ENCODE data around the gene DNASE1L1. TPM values are rescaled to one million over a fixed set of nuclear protein-coding genes. Genes with fewer than 3 reads are reported as not detected.
A peak's percentile ranks its signal among the peaks of the same experiment; 100 is the strongest.

The DNASE1L1 gene
- total RNA-seq, 1 donor from 2014 or later: 14.2 TPM

- Histone ChIP-seq H3K9me3 (ENCODE audit: low read depth) (no peaks in the 10 kb centered on the region), H3F3A (ENCODE audit: low read depth) (peaks cover 8% of the 10 kb centered on the region), H3K4me1 (no peaks in the 10 kb centered on the region), H3K4me2 (no peak overlapping the region), H3K27me3 (no peaks in the 10 kb centered on the region), H3K4me3 (no peak overlapping the region), H3K9ac (no peak overlapping the region), H3K79me2 (ENCODE audit: low read depth) (peaks cover 25% of the 10 kb centered on the region), H4K20me1 (ENCODE audit: low read depth) (peaks cover 10% of the 10 kb centered on the region), H2AFZ (replicated peaks) (no peak overlapping the region), H3K36me3 (no peaks in the 10 kb centered on the region), H3K27ac (no peak overlapping the region)
- peaks cover 10% of the 10 kb centered on the region for H3K36me3 Mint-ChIP-seq
- no peak overlapping the region for H3K27ac Mint-ChIP-seq
- H3K4me1 Mint-ChIP-seq: peaks cover 21% of the 10 kb centered on the region
- no peak overlapping the region for H3K4me3 Mint-ChIP-seq
- TF ChIP-seq EZH2 (IDR thresholded peaks at IDR 0.05) (no peak), EZH2phosphoT487 (IDR thresholded peaks at IDR 0.05) (no peak)
- TF ChIP-seq, protein P1, sequence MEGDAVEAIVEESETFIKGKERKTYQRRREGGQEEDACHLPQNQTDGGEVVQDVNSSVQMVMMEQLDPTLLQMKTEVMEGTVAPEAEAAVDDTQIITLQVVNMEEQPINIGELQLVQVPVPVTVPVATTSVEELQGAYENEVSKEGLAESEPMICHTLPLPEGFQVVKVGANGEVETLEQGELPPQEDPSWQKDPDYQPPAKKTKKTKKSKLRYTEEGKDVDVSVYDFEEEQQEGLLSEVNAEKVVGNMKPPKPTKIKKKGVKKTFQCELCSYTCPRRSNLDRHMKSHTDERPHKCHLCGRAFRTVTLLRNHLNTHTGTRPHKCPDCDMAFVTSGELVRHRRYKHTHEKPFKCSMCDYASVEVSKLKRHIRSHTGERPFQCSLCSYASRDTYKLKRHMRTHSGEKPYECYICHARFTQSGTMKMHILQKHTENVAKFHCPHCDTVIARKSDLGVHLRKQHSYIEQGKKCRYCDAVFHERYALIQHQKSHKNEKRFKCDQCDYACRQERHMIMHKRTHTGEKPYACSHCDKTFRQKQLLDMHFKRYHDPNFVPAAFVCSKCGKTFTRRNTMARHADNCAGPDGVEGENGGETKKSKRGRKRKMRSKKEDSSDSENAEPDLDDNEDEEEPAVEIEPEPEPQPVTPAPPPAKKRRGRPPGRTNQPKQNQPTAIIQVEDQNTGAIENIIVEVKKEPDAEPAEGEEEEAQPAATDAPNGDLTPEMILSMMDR (IDR thresholded peaks at IDR 0.05): no peak
- H3K9me3 Mint-ChIP-seq: peaks cover 32% of the 10 kb centered on the region
- H3K27me3 Mint-ChIP-seq (ENCODE audit: insufficient read depth, low read depth): peaks cover 20% of the 10 kb centered on the region
- no peak for DNase-seq (ENCODE audit: low spot score)
Measured at GRCh38 chrX:154433605-154434004, 24.6 kb upstream of the DNASE1L1 start.

- peaks cover 16% of the 10 kb centered on the region for H3K27me3 Mint-ChIP-seq (ENCODE audit: insufficient read depth, low read depth)
- no peak overlapping the region for H3K4me3 ChIP-seq
Measured at GRCh38 chrX:154432210-154432609, 23.2 kb upstream of the DNASE1L1 start.

GRCh38 chrX:154431341-154431740, 22.3 kb upstream of the DNASE1L1 start:
- H3K79me2 ChIP-seq (ENCODE audit: low read depth): peaks cover 16% of the 10 kb centered on the region
- H3K4me1 Mint-ChIP-seq: peaks cover 20% of the 10 kb centered on the region
- no peaks in the 10 kb centered on the region for H4K20me1 ChIP-seq (ENCODE audit: low read depth)
- DNase-seq (ENCODE audit: low spot score): no peak
- no peaks in the 10 kb centered on the region for H3K9me3 ChIP-seq (ENCODE audit: low read depth)
- H3K36me3 ChIP-seq: no peaks in the 10 kb centered on the region
- no peak overlapping the region for H3K27ac ChIP-seq
- H3K27ac Mint-ChIP-seq: no peak overlapping the region
- H3K27me3 Mint-ChIP-seq (ENCODE audit: insufficient read depth, low read depth): peaks cover 16% of the 10 kb centered on the region
- H3K4me3 ChIP-seq: no peak overlapping the region
- no peak overlapping the region for H2AFZ ChIP-seq (replicated peaks)
- no peak overlapping the region for H3K4me2 ChIP-seq
- H3K27me3 ChIP-seq: no peaks in the 10 kb centered on the region
- no peaks in the 10 kb centered on the region for H3K4me1 ChIP-seq
- TF ChIP-seq EZH2 (IDR thresholded peaks at IDR 0.05) (no peak), EZH2phosphoT487 (IDR thresholded peaks at IDR 0.05) (no peak)
- TF ChIP-seq, protein P1 (IDR thresholded peaks at IDR 0.05): no peak
- peaks cover 27% of the 10 kb centered on the region for H3K9me3 Mint-ChIP-seq
- H3K36me3 Mint-ChIP-seq: peaks cover 10% of the 10 kb centered on the region
- no peak overlapping the region for H3K9ac ChIP-seq
- no peak overlapping the region for H3K4me3 Mint-ChIP-seq
- peaks cover 14% of the 10 kb centered on the region for H3F3A ChIP-seq (ENCODE audit: low read depth)

More at GRCh38 chrX:154432210-154432609, 23.2 kb upstream of the DNASE1L1 start:
- peaks cover 28% of the 10 kb centered on the region for H3K9me3 Mint-ChIP-seq
- peaks cover 12% of the 10 kb centered on the region for H3F3A ChIP-seq (ENCODE audit: low read depth)
- H3K4me2 ChIP-seq: no peak overlapping the region
- no peak for DNase-seq (ENCODE audit: low spot score)
- H3K79me2 ChIP-seq (ENCODE audit: low read depth): peaks cover 18% of the 10 kb centered on the region
- no peaks in the 10 kb centered on the region for H4K20me1 ChIP-seq (ENCODE audit: low read depth)
- H3K9ac ChIP-seq: no peak overlapping the region
- H3K27me3 ChIP-seq: no peaks in the 10 kb centered on the region
- H3K4me1 ChIP-seq: no peaks in the 10 kb centered on the region
- no peak overlapping the region for H3K4me3 Mint-ChIP-seq
- peaks cover 20% of the 10 kb centered on the region for H3K4me1 Mint-ChIP-seq
- TF ChIP-seq EZH2 (IDR thresholded peaks at IDR 0.05): no peak
- no peak overlapping the region for H2AFZ ChIP-seq (replicated peaks)
- peaks cover 10% of the 10 kb centered on the region for H3K36me3 Mint-ChIP-seq
- H3K9me3 ChIP-seq (ENCODE audit: low read depth): no peaks in the 10 kb centered on the region
- no peak overlapping the region for H3K27ac ChIP-seq
- H3K36me3 ChIP-seq: no peaks in the 10 kb centered on the region
- H3K27ac Mint-ChIP-seq: no peak overlapping the region

DNA sequence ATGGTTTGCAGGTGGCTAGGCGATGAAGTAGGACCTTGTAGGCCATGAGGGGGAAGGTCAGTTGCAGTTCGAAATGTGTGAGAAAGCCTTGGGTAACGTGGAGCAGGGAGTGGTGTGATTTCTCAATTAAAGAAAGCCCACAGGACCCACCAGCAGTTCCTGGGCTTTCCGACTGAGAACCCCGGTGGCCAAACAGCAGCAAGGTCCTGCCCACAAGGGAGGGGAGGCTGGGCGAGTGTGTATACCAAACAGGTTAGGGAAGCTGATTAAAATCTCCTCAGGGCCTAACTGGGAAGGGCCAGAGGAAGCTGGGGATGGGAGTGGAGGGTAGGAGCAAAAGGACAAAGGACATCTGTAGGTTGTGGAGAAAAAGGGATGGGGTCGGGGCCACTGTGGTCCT, 21.9 kb upstream of the DNASE1L1 start:
- H4K20me1 ChIP-seq (ENCODE audit: low read depth): no peaks in the 10 kb centered on the region
- H3K27me3 Mint-ChIP-seq (ENCODE audit: insufficient read depth, low read depth): peaks cover 16% of the 10 kb centered on the region
- no peaks in the 10 kb centered on the region for H3K4me1 ChIP-seq
- H3K9me3 ChIP-seq (ENCODE audit: low read depth): no peaks in the 10 kb centered on the region
- peaks cover 16% of the 10 kb centered on the region for H3K79me2 ChIP-seq (ENCODE audit: low read depth)
- H3K36me3 ChIP-seq: no peaks in the 10 kb centered on the region
- peaks cover 16% of the 10 kb centered on the region for H3K4me1 Mint-ChIP-seq
- H3K4me3 ChIP-seq: no peak overlapping the region
- H2AFZ ChIP-seq (replicated peaks): no peak overlapping the region
- peaks cover 10% of the 10 kb centered on the region for H3F3A ChIP-seq (ENCODE audit: low read depth)
- no peak overlapping the region for H3K4me2 ChIP-seq
- peaks cover 23% of the 10 kb centered on the region for H3K9me3 Mint-ChIP-seq
- TF ChIP-seq EZH2phosphoT487 (IDR thresholded peaks at IDR 0.05): no peak
- no peak for TF ChIP-seq EZH2 (IDR thresholded peaks at IDR 0.05)
- TF ChIP-seq, protein P1 (IDR thresholded peaks at IDR 0.05): no peak
- peaks cover 6% of the 10 kb centered on the region for H3K36me3 Mint-ChIP-seq
- H3K27ac Mint-ChIP-seq: no peak overlapping the region
- no peak overlapping the region for H3K27ac ChIP-seq
- H3K4me3 Mint-ChIP-seq: peak overlapping the region; percentile 30
- DNase-seq (ENCODE audit: low spot score): no peak
- H3K9ac ChIP-seq: no peak overlapping the region
- no peaks in the 10 kb centered on the region for H3K27me3 ChIP-seq
